ENCODE results near the gene BTBD9.
A peak's percentile ranks its signal among the peaks of the same experiment; 100 is the strongest.

BTBD9 gene

DNA sequence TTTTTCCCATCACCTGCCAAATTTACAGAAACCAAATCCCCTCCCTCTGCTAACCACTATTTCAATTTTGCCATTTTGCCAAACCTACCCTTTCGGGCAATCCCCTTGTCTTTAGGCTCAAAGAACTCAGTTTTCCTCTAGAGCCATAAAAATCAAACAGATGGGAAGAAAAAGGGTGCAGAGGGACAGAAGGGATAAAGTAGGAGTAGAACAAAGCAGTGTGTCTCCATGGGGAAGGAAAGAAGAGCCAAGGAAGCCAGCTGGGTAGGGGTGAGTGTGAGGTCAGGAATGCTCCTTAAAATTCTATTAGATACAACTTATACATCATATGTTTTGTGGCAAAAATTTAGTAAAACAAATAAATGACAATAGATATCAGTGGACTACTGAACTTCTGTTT lies 316.5 kb downstream of the BTBD9 start:
- no peak for DNase-seq

DNA sequence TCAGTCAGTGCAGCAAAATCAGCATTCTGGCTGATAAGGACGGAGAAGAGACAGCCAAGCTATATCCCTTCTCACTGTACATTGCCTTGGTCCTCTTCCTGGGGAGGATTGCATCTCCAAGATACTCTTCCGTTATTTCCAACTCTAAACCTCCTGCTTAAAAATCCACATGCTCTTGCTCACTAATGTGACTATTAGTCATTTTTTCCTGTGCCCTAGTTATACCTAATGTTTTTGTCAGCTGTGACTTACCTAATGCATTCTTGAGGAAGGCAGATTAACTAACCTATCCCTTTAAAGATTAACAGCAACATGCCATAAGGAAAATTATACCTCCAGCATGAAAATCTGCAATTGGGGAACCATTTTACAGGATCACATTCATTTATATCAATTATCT lies 317.6 kb downstream of the BTBD9 start:
- no peak for DNase-seq

DNA sequence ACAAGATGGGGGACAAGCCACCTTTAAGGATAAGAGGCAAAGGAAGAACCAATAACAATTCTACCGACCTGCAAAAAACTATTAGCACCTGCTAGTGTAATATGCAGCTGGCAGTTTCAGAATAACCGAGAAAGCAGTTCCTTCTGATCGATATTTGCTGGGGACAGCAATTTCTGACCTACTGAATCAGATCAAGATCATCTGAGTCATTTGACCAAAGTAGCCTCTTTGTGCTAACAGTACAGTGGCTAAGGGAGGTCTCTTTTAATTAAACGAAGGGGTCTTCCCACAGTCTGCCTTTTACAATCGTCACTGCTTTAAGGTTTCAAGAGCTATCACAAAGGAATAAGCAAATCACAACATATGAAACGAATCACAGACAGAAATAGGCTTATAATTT lies 318.9 kb downstream of the BTBD9 start:
- no peak for DNase-seq

DNA sequence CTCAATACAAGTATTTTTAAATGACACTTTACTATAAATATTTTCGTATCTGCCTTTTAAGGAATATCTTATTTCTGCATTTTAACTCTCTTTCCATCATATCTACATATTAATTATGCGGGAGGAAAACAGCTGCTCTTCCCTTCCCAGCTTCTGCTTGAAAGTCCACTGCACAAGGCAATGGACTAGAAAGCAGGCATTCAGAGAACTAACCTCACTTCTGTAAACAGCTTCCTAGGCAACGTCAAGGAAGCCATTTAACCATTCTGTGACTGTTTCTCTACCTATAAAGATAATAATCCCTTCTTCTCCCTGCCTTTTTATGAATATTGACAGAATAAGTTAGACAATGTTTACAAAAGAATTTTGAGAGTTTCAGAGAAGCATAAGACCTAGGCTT lies 319.4 kb downstream of the BTBD9 start:
- no peak for DNase-seq

DNA sequence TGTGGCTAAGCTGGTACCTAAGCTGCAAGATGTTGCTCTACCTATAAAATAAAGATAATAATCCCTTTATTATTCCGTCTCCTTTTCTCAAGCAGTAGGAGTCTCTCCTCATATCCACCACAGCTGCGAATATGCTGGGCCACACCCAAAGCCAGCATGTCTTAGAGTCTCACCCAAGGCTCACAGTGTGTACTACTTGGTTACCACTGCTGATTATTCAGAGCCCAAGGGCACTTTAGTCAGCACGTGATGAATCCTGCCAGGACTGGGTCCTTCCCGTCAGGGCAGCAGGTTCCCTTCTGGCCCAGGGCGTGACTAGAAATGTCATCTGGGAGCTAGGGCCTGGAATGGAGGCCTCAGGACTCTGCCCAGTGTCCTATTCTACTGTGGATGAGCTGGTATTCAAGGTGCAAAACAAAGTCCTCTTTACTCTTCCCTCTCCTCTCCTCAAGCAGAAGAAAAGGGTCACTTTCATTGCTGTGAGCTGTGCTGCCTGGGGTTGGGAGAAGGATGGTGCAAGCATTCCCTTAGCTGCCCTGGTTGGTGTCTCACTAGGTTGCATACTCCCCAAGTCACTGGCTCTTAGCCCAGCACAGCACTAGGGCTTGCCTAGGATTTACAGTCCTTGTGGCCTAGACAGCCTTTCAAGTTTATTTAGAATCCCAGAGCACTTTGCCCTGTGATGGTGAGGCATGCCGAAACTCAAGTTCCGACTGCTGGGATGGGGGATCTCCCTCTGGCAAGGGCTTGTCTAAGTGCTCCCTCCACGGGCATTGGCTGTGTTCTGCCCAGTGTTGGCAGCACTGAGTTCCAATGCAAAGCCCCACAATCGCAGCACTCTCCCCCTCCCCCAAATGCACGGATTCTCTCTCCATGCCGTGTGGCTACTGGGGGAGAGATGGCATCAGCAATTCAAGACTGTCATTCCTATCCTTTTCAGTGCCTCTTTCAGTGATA lies 320.2 kb downstream of the BTBD9 start:
- DNase-seq, result no peak

DNA sequence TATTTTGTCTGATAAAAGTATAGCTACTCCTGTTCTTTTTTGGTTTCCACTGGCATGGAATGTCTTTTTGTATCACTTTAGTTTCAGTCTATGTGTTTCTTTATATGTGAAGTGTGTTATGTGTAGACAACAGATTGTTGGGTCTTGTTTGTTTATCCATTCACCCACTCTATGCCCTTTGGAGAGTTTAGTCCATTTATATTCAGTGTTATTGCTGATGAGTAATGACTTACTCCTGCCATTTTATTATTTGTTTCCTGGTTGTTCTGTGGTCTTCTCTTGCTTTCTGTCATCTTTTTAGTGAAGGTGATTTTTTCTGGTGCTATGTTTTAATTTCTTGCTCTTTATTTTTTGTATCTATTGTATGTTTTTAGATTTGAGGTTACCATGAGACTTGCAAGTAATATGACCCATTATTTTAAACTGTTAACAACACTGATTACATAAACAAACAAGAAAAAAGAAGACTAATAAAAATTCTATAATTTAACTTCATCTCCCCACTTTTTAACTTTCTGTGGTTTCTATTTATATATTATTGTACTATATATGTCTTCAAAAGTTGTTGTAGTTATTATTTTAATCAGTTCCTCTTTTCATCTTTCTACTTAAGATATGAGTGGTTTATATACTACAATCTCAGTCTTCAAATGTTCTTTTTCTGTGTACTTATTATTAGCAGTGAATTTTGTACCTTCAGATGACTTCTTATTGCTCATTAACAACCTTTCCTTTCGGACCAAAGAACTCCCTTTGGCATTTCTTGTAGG lies 323.4 kb downstream of the BTBD9 start:
- no peak for DNase-seq

DNA sequence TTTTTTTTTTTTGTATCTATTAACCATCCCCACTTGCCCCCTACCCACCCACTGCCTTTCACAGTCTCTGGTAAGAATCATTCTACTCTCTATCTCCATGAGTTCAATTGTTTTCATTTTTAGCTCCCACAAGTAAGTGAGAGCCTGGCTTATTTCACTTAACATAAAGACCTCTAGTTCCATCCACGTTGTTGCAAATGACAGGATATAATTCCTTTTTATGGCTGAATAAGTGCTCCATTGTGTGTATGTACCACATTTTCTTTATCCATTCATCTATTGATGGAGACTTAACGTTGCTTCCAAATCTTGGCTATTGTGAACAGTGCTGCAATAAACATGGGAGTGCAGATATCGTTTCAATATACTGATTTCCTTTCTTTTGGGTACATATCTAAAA lies 328.5 kb downstream of the BTBD9 start:
- no peak for DNase-seq

DNA sequence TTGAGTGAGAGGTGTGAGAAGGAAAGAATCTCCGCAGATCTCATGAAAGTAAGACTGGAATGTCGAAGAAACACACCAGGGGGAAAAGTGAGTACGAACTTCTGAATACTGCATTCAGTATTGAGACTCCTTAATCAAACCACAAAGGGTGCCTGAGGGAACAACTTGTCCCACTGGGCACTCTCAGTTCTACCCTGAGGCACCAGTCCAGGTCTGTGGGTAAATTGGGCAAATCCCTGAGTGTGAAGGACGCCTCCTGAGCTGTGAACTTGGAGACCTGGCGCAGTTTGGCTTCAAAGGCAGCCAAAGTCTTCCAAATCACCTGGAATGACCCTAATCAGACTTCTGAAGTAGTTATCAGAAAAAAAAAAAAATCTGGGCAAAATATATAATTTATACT lies 329.7 kb downstream of the BTBD9 start:
- DNase-seq, result no peak

DNA sequence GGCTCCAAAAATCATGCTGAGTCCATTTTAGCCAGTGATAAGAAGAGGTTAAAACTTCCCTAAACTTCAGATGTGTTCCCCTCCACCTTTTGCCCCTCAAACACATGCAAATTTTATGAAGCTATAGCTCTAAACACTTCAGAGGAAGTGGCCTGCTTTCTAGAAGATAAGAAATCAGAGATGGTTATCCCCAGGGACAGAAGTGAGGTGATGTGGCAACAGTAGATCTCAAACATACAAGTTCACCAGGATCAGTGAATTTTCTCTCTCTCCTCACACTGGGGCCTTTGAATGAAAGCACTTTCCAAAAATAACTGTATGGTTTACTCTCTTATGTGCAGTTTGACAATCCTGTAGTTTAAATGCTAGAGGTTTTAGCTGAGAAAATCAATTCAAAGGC lies 332.0 kb downstream of the BTBD9 start:
- no peak for DNase-seq

DNA sequence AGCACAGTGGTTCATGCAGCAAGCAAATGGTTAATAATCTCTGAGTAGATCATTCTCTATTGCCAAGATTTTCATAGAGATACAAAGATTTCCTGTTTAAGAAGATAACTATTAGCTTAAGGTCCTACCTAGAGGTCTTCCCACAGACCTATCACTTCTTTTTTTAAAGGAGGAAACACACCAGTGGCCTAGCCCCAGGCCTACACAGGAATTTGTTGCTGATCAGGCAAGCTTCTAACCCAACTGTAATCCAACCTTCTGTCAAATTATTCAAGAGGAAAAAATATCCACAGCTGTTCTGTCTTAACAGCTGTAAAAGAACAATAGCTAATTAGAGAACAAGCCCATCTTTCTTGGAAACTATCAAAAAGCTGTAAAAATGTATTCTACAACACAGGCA lies 332.8 kb downstream of the BTBD9 start:
- DNase-seq, result no peak

DNA sequence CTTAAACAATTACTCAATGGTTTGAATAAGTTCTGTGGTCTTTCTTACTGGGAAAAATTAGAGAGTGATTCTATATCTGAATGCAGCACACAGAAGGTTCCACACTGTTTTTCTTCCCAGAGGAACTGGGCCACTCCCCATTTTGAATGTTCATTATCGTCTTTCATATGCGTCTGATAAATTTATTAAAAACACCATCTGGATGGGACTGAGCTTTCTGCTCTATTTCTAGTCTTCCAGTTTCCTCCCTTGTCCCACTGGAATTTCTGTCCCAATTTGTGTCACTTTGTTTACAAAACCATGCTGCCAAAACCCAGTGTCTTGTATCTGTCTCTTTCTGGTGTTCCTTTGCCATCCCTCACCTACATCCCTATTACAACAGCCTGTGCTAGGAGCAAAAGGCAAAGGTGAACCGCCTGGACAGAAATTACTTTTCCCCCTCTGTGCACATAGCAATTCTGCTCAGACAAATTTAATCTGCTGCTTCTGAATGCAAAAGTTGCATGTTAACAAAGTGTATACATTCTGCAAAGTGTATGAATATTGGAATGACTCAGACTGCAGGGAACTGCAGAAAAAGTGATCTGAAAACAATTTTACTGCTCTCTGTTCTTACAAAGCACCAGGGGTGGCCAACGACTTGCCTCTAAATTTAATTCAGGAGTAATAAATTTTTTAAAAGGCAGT lies 333.6 kb downstream of the BTBD9 start:
- DNase-seq, result no peak

DNA sequence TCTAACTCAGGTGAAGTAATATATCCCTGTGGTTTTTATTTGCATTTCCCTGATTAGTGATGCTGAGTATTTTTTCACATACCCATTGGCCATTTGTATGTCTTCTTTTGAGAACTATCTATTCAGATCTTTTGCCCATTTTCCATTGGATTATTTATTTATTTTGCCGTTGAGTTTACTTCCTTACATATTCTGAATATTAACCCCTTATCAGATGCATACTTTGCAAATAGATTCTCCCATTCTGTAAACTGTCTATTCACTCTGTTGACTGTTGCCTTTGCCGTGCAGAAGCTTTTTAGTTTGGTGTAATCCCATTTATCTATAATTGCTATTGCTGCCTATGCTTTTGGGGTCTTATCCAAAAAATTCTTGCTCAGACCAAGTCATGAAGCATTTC lies 336.9 kb downstream of the BTBD9 start:
- no peak for DNase-seq

DNA sequence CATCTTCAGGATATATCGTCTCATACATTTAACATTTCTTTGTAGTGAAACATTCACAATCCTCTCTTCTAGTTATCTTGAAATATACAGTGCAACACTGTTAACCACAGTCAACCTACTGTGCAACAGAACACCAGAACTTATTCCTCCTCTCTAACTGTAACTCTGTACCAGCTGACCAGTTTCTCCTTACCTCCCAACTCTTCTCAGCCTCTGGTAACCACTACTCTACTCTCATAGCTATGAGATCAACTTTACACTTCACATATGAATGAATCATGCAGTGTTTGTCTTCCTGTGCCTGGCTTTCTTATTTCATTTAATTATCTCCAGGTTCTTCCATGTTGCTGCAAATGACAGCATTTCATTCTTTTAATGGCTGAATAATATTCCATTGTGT lies 337.6 kb downstream of the BTBD9 start:
- no peak for DNase-seq

DNA sequence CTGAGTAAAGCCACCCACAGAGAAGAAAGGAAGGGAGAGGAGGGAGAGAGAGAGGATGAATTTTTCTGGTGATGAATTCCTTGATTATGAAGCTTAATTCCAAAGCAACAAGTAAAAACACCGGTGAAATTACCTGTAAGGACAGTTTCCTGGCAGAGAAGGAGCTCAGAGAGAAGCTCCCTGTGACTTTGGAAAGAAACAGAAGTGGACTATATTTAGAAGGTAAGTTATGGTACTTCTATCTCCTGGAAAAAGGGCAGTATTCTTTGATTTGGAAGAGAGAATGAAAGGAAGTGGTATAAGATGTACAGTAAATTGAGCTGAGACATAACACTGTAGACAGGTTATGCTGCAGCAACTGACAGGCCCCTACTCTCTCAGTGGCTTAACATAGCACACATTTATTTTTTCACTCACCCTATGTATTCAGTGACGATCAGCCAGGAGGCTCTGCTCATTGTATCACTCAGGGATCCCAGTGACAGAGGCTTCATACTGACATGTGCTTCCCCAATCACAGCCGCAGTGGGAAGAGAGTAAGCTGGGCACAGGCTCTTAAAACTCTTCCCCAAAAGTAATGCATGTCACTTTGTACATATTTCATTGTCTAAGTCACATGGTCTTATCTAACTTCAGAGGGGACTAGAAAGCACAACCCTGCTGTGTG lies 349.5 kb downstream of the BTBD9 start:
- DNase-seq, result no peak

DNA sequence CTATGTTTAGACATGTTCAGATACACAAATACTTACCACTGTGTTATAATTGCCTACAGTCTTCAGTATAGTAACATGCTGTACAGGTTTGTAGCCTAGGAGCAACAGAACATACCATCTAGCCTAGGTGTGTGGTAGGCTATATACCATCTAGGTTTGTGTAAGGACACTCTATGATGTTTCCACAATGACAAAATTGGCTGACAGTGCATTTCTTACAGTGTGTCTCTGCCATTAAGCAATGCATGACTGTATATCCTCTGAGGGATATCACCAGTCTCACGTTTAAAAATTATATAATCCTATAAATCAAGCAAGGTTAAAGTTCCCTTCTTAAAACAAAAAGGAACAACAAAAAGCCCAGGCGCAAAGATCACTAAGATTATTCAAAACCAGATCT lies 352.2 kb downstream of the BTBD9 start:
- DNase-seq, result no peak

DNA sequence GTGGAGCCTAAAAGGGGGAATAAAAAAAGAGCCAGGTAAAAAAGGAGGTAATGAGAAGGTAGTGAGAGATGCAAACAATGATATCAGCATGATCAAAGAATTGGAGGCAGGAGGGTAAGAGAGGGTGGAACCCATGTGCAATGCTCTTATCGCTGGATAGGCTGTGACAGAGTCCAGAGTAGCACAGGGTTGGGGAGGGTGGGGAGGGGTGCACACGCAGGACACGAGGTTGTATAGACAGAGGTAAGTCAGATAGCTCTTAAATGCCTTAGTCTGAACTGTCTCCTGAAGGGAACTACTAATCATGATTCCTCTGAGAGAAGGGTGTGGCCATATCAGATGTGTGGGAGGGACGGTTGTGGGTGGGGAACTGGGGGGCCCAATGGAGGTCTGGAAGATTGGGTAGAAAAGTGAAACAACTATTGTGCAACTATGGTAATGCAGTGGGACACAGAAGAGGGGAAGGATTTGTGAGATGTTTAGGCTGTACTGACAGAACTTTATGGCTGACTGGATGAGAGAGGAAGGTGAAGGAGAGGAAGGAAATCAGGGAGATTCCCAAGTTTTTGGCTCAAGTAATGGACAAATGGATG lies 354.8 kb downstream of the BTBD9 start:
- DNase-seq, result peak; percentile 19

DNA sequence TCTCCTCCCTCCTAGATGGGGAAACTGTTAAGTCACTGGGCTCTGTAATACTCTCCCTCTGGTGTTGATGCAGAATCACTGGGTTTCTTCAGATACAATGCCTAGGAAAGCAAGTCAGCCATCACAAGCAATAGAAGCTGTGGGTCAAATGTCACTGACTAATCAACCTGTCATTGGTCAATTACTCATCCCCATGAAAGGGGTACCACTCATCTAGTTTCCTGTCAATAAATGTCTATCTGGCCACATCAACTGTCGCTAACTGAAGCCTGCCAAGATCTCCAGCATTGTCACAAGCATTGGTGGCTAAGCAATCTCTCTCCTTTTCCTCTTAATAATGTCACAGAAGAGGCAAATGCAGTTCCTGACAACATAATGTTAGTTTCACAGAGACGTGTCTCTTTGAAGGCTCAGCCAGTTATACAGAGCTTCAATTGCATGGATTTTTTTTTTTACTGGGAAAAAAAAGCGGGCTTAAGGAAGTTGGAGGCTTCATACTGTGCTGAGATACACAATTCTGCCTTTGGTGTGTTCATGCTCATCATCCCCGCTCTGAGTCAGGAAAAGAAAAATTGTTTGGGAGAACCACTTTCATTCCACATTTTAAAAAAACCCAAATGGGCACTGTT lies 355.9 kb downstream of the BTBD9 start:
- DNase-seq, result peak; percentile 56

DNA sequence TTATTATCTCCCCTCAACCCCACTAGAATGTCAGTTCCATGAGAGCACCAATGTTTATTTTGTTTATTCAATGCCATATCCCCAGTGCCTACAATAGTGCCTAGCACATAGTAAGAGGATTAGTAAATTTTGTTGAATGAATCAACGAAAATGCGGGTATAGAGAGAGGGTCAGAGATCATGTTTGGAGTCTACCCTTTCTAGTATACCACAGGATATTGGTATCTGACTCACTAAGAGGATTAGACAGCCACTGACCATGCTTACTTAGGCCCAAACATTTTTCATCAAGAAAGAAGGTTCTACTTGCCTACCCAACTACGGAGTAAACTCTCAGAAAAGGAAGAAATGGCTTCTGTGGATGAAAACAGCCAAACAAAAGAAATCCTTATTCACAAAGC lies 356.8 kb downstream of the BTBD9 start:
- DNase-seq, result no peak

DNA sequence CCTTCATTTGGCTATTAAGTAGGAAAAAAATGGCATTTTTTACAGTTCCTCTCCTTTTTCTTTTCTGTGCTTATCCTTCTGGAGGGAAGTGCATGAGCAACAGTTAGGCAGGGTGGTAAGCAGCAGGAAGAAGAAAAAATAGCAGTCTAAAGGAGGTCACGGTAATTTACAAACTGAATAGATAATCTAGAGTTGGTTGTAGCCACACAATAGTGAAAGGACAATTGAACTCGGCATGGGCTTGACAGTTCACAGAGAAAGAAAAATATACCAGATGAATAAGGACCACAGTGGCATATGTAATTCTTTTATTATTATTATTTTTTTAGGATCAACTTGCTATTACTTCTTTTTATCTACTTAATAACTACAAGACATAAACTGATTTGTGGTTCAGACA lies 358.6 kb downstream of the BTBD9 start:
- DNase-seq, result no peak

DNA sequence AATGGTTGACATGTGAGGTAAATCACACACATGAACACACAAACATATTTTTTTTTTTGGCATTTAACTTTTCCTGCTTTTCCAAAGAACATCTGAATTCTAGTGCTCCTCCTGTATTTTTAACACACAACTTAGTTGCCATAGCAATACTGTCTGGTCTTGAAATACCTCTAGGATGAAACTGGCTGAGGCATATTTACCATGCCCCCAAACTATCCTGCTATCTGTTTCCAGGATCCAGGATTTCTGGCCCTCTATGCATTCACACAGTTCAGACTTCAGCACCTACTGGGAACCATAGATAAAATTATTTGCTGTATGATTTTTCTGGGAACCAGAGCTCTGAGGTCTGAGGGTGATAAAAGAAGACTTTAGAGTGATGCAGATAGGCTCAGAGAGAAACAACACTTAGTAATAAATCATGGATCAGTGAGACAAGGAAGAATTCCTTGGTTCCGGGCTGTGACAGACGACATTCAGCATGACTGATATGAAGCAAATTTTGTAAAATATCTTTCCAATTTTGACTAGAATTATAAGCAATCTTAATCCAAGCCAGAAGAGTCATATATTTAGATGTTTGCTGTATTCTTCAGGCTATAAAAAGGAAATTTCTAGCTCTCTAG lies 359.7 kb downstream of the BTBD9 start:
- DNase-seq, result no peak

DNA sequence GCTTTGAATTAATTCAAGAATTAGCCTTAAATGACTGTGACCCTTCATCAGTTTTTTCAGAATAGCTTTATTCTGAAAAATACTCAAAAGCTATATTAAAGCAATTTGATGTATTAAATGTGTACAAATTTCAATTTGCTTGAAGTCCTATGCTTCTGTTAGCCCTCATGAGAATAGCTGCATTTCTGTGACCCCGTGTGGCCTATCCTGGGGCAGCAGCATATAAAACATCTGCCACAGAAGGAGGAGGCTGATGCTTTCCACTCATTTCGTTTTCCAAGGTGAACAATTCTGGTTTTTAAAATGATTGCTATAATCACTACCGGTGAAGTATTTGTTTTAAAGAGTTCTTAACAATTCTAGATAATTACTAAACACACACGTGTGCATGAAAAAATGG lies 360.3 kb downstream of the BTBD9 start:
- DNase-seq, result no peak

DNA sequence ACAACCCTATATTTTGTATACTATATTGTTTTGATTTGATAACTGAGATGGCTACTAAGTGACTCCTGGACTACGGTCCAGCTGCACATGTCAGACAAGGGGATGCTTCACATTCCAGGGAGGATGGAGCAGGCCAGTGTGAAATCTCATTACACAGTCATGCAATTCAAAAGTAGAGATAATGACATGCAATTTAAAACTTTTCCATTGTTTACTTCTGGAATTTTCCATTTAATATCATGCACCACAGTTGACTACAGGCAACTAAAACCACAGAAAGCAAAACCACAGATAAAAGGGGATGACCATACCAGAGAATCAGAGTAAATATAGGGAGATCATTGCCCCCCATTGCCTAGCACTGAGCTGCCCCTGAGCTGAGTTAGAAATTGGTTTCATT lies 366.4 kb downstream of the BTBD9 start:
- no peak for DNase-seq

Measured in suppressor macrophage treated with lipopolysaccharide for 4 hours (primary cell).